Stimulated activated CD4-positive, alpha-beta T cell treated with anti-CD3 and anti-CD28 coated beads, Interleukin-1b, Interleukin-23, amount 100 ng/mL, for 4 hours (primary cell): Measurements from ENCODE around the gene RBMX.

Source experiments
- DNase-seq, 2 donors: peaks; one replicate each; pipeline ENCODE4 v3.0.0-alpha.2; 2020; ENCODE audit warnings: low read depth in 2 of 2

The RBMX gene

DNA sequence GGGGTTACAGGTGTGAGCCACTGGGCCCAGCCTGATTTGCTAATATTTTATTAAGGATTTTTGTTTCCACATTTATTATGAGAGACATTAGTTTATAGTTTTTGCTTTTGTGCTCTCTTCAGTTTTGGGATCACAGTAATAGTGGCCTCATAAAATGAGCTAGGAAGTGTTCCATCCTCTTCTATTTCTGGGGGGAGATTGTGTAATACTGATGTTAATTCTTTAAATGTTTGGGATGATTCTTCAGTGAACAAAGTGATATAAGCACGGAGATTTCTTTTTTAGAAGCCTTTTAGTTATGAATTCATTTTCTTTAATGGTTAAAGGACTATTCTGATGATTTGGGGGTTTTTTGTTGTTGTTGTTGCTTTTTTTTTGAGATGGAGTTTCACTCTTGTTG is 41.3 kb downstream of the RBMX start:
- no peak for DNase-seq

DNA sequence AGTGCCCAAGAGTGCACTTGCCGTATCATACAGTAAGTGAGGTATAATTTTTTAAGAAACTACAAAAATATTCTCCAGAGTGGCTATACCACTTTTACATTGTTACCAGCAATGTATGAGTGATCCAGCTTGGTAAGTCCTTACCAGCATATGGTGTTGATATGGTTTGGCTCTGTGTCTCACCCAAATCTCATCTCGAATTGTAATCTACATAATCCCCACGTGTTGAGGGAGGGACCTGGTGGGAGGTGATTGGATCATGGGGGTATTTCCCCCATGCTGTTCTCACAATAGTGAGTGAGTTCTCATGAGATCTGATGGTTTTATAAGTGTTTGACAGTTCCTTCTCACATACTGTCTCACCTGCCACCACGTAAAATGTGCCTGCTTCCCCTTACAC is 44.8 kb downstream of the RBMX start:
- DNase-seq, result no peak

DNA sequence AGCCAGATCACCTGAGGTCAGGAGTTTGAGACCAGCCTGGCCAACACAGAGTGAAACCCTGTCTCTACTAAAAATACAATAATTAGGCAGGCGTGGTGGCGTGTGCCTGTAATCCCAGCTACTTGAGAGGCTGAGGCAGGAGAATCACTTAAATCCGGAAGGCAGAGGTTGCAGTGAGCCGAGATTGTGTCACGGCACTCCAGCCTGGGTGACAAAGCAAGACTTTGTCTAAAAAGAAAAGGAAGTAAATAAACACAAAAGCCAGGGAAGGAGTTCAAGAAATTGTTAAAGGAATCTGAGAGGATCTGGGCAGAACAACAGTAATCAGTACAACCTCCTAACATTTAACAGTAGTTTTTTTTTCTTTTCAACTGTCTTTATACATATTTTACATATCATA is 51.1 kb downstream of the RBMX start:
- DNase-seq, result no peak

DNA sequence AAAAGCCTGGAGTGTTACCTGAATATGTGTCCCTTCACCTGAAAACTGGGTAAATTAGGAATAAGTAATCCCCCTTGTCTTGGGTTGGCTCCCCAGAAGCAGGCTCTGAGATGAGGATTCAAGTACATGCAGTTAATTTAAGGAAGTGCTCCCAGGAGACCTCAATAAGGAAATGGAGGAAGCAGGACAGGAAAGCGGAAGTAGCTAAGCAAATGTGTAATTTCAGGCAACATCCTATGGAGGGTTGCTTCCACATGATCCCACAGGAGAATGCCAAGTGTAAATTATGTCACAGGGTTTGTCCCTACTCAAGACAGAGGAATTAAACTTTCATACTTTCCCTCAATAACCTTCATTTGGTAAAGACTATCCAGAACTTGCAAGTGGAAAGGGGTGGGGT is 51.7 kb downstream of the RBMX start:
- DNase-seq, result no peak

DNA sequence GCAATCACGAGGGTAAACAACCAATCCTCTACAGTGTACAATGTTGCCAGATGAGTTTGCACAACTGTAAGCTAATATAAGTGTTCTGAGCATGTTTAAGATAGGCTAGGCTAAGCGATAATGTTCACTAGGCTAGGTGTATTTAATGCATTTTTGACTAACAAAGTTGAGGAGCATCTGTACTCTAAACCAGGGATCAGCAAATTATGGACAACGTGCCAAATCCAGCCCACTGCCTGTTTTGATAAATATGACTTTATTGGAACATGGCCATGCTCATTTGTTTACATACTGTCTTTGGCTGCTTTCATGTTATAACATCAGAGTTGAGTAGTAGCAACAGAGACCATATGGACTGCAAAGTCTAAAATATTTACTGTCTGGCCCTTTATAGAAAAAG is 53.5 kb downstream of the RBMX start:
- no peak for DNase-seq

DNA sequence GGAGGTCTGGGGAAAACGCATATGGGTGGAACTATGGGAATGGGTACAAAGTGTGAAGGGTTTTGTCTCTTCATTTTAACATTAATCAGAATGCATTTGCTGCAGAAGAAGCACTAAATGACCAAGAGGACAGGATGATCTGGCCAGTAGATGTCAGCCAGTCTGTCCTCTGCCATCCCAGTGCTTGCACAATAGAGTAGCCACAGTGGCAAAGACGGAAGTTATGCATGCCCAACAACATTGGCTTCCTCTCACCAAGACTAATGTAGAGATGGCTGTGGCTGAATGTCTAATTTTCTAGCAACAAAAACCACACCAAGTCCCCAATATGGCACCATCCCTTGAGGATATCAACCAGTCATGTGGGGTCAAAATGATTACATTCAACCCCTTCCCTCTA is 54.8 kb downstream of the RBMX start:
- no peak for DNase-seq
